PC-3 (cell line): ENCODE measurements around the gene KDM3B.

Experiments used
- EZH2 ChIP-seq: fragments of 300-600 bp; sonication (generic); IDR thresholded peaks from one replicate; pipeline ENCODE4 v1.6.1; 2017; ENCODE audit warnings: antibody characterized with exemption, mild to moderate bottlenecking, low read length; ENCODE audit not compliant: unreplicated experiment
- EZH2phosphoT487 ChIP-seq: fragments of 300-600 bp; sonication (generic); IDR thresholded peaks from 2 replicates; pipeline ENCODE4 v1.6.1; 2018; ENCODE audit warnings: mild to moderate bottlenecking, antibody characterized with exemption, low read length, borderline replicate concordance
- TF ChIP-seq, protein P1 (sequence below): fragments of 300-600 bp; sonication (generic); conservative IDR thresholded peaks from 2 replicates; pipeline ENCODE4 v1.5.1; 2017; ENCODE audit warnings: antibody characterized with exemption, low read depth, mild to moderate bottlenecking, low read length

DNA sequence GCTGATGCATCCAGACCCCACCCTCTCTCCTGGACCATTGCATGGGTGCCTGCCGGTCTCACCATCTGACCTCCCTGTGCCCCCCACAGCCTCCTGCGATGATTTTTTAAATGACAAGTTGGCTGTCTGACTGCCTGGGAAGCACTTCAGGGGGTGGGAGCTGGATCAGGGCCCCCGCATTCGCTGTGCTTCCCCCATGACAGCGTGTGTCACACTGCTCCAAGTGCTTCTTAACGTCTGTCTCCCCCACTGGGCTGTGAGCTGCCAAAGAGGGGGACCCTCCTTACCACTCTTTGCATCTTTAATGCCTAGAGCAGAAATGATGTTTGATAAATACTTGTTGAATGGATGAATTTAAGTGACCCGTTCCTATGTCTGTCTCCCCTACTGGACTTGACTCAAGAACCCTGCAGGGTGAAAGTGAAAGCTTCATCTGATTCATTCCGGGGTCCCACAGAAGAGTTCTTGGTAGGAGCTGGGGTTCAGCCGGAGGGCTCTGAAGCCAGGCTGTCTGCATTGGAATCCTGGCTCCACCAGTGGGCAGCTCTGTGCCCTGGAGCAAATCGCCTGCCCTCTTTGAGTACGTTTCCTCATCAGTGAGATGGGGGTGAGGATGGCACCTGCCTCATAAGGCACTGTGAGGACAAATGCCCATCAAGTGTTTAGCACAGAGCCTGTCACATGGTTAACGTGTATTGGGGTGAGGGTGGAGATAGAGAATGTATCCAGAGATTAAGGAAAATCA lies 105.2 kb downstream of the KDM3B start:
- TF ChIP-seq, protein P1, sequence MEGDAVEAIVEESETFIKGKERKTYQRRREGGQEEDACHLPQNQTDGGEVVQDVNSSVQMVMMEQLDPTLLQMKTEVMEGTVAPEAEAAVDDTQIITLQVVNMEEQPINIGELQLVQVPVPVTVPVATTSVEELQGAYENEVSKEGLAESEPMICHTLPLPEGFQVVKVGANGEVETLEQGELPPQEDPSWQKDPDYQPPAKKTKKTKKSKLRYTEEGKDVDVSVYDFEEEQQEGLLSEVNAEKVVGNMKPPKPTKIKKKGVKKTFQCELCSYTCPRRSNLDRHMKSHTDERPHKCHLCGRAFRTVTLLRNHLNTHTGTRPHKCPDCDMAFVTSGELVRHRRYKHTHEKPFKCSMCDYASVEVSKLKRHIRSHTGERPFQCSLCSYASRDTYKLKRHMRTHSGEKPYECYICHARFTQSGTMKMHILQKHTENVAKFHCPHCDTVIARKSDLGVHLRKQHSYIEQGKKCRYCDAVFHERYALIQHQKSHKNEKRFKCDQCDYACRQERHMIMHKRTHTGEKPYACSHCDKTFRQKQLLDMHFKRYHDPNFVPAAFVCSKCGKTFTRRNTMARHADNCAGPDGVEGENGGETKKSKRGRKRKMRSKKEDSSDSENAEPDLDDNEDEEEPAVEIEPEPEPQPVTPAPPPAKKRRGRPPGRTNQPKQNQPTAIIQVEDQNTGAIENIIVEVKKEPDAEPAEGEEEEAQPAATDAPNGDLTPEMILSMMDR, result 0 out of 2 replicates have a peak, but pooled peaks have one; percentile 11
- TF ChIP-seq EZH2phosphoT487, result no peak
- TF ChIP-seq EZH2, result no peak
